GM10266 (cell line): ENCODE results near the gene MKNK1.
"Not testable (repeated sequence)": the region's sequence is repeated elsewhere in the genome, so short reads cannot be mapped to it uniquely, and the experiment has no call there.

ENCODE experiments used
- DNase-seq: peaks from one replicate; pipeline ENCODE4 v3.0.0; 2012; ENCODE audit errors: extremely low spot score
- CTCF ChIP-seq: IDR thresholded peaks from 2 replicates; pipeline ENCODE4 v1.5.1; 2012; ENCODE audit warnings: mild to moderate bottlenecking, low read depth; ENCODE audit not compliant: control insufficient read depth, insufficient read depth; ENCODE audit errors: missing control alignments

MKNK1 gene

DNA sequence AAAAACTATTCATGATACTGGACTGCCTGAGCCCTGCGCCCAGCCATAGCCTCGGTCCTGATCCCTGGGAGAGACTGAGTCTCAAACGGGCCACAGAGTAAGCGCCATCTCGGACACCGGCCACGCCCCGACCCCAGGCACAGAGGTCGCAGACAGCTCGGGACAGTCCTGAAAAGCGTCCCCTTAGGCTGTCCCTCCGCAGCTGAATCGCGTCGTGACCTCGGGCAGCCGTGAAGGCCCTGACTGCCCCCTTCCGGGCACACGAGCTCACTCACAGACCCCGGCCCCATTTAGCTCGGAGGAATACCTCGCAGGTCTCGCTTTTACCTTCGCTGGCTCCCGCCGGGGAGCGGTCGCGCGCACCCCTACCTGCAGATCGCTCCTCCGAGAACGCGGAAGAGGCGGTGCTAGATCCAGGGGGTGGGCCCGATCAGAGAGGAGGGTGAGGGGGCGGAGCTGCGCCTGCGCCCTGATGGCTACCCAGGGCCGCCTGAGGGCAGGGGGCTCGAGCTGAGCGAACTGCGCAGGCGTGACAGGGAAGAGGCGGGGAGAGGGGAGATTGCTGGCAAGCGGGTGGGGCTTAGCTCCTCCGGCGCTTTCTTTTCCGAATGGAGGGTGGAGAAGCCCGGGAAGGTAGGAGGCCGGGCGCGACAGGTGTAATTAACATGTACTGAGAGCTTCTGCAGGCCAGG lies at the start of gene MKNK1:
TSS of gene MKNK1 (minus strand) at position 411 of the 692 bp plus-strand sequence. CDS start 20,941 bp downstream, outside the sequence.
- TF ChIP-seq CTCF = no peak

DNA sequence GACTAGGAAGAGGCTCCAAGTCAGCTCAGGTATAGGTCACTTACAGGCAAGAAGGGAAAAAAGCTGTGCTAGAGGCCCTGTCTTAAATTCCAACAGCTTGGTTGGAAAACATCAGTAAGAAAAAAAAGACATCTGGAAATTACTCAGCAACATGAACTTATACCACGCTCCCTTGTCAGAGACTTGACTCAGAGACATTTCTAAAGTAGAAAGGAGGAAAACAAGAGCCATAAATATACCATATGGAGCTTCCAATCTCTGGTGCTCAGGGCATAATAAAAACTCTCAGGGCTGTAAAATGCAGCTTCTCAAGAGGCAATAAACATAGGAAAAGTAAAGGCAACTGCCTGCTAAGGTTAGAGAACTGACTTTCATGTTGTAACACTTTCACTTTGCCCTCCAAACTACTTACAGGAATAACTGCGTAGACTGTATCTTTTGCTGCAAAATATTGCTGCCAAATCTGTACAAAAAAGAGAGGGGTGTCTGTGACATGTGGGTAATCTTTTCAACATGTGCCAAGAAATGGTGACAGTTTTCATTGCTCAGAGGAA lies 49.4 kb upstream of the MKNK1 start:
- DNase-seq = no peak
- TF ChIP-seq CTCF = no peak

More for the DNA sequence above, at the start of gene MKNK1:
- DNase-seq = peak; percentile 99

- TF ChIP-seq CTCF = no peak
- DNase-seq = no peak
These were observed 48.4 kb upstream of the MKNK1 start for GRCh38 chr1:46652321-46653100.

DNA sequence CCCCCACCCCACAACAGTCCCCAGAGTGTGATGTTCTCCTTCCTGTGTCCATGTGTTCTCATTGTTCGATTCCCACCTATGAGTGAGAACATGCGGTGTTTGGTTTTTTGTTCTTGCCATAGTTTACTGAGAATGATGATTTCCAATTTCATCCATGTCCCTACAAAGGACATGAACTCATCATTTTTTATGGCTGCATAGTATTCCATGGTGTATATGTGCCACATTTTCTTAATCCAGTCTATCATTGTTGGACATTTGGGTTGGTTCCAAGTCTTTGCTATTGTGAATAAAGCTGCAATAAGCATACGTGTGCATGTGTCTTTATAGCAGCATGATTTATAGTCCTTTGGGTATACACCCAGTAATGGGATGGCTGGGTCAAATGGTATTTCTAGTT lies 47.1 kb upstream of the MKNK1 start:
- DNase-seq = not testable (repeated sequence)

DNA sequence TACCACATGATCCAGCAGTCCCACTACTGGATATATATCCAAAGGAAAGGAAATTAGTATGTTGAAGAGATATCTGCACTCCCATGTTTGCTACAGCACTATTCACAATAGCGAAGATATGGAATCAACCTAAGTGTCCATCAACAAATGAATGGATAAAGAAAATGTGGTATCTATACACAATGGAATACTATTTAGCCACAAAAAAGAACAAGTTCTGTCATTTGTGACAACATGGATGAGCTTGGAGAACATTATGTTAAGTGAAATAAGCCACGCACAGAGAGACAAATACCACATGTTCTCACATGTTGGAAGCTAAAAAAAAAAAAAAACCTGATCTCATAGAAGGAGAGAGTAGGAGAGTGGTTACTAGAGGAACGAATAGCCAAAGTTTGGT lies 46.4 kb upstream of the MKNK1 start:
- no peak for DNase-seq
- TF ChIP-seq CTCF = no peak

- no peak for DNase-seq
- TF ChIP-seq CTCF = no peak
These were observed 45.7 kb upstream of the MKNK1 start for GRCh38 chr1:46649764-46650163.

- no peak for DNase-seq
- TF ChIP-seq CTCF = no peak
These were observed 43.5 kb upstream of the MKNK1 start for GRCh38 chr1:46647611-46648010.
